ENCODE measurements around the gene NTPCR.

The NTPCR gene

DNA sequence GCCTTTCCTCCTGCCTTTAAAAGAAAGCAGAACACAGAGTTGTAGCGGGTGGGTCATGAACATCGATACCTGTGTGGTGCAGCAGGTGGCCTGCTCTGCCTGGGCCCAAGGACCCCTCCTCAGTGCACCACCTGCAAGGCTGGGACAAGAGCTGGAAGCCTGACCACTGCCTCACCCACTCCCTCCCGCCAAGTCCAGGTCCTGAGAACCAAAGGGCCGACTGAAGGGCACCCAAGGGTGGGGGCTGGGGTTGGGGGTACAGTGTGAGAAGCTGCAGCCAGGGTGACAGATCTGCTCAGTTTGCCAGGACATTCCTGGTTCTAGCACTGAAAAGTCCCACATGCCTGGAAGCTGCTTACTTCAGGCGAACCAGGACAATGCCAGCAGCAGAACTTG is 36.1 kb downstream of the NTPCR start:
- TF ChIP-seq, protein P1, sequence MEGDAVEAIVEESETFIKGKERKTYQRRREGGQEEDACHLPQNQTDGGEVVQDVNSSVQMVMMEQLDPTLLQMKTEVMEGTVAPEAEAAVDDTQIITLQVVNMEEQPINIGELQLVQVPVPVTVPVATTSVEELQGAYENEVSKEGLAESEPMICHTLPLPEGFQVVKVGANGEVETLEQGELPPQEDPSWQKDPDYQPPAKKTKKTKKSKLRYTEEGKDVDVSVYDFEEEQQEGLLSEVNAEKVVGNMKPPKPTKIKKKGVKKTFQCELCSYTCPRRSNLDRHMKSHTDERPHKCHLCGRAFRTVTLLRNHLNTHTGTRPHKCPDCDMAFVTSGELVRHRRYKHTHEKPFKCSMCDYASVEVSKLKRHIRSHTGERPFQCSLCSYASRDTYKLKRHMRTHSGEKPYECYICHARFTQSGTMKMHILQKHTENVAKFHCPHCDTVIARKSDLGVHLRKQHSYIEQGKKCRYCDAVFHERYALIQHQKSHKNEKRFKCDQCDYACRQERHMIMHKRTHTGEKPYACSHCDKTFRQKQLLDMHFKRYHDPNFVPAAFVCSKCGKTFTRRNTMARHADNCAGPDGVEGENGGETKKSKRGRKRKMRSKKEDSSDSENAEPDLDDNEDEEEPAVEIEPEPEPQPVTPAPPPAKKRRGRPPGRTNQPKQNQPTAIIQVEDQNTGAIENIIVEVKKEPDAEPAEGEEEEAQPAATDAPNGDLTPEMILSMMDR (IDR thresholded peaks at IDR 0.05; ENCODE audit: extremely low read depth, missing control alignments): no peak
- no peak for DNase-seq (ENCODE audit: low spot score)

DNA sequence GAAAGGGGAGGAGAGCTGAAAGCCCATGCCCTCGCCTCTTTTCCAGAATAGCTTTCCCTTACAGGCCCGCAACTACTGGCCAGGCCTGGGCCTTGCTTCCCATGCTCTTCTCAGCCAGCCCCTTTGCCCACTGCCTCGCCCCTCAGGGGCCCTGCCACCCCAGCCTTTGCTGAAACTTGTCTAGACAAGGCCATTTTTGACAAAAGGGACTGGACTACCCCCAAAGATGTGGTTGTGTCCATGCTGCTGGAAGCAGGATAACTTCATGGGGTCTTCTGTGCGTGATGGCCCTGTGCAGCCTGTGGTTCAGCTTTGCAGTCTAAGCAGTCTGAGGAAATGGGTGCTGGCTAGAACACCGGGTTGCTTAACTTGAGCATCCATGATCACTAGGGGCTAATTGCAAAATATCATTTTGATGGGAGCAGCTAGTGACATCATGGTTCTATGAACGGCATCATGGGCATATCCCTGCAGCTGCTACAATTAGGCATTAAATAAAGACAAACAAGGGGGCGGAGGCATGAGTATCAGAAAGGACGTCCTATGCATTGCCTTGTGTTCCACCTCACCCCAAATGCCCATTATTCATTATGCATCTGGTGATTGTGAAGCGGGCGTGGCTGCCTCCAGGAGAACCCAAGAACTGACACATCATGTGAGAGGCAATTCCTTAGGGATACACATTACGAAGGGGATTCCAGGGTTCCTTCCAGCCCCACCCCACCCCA is 36.8 kb downstream of the NTPCR start:
- no peak for DNase-seq (ENCODE audit: low spot score)
- TF ChIP-seq, protein P1 (IDR thresholded peaks at IDR 0.05; ENCODE audit: extremely low read depth, missing control alignments): no peak

DNA sequence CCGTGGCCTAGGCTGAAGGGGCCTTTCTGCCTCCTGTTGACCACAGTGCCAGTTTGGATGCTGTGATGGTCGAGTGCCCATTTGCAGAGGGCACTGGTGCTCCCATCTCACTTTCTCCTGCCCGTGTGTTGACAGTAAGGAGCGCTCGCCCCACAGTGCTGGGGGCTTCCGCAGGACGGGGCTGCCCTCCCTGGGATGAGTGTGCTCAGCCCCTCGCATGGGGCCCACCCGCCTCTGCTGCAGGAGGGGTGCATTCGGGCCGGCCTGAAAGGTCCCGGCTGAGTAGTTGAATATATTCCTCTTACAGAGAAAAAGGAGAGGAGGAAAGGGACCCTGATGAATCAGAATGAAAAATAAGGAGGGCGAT is 37.3 kb downstream of the NTPCR start:
- TF ChIP-seq, protein P1 (IDR thresholded peaks at IDR 0.05; ENCODE audit: extremely low read depth, missing control alignments): no peak
- DNase-seq (ENCODE audit: low spot score): no peak

DNA sequence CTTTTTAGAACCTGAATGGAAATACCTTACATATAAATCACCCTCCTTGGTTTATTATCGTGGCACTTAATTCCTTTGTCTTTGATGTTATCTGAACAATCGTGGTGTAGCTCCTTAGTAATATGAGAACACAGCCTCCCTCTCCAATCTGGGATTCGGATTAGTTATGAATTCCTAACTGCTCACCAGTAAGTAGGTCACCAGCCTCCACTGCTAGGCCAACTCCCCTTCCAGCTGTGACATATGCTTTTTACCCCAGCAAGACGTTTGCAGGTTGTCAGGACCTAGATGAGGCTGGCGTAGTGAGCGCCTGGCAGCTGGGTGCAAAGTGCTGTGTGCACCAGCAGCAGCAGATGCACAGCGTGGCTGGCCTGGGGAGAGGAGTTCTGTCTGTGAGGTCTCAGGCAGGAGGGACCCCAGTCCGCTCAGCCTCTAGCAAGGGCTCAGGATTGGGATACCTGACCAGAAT is 38.2 kb downstream of the NTPCR start:
- no peak for DNase-seq (ENCODE audit: low spot score)
- TF ChIP-seq, protein P1 (IDR thresholded peaks at IDR 0.05; ENCODE audit: extremely low read depth, missing control alignments): no peak

DNA sequence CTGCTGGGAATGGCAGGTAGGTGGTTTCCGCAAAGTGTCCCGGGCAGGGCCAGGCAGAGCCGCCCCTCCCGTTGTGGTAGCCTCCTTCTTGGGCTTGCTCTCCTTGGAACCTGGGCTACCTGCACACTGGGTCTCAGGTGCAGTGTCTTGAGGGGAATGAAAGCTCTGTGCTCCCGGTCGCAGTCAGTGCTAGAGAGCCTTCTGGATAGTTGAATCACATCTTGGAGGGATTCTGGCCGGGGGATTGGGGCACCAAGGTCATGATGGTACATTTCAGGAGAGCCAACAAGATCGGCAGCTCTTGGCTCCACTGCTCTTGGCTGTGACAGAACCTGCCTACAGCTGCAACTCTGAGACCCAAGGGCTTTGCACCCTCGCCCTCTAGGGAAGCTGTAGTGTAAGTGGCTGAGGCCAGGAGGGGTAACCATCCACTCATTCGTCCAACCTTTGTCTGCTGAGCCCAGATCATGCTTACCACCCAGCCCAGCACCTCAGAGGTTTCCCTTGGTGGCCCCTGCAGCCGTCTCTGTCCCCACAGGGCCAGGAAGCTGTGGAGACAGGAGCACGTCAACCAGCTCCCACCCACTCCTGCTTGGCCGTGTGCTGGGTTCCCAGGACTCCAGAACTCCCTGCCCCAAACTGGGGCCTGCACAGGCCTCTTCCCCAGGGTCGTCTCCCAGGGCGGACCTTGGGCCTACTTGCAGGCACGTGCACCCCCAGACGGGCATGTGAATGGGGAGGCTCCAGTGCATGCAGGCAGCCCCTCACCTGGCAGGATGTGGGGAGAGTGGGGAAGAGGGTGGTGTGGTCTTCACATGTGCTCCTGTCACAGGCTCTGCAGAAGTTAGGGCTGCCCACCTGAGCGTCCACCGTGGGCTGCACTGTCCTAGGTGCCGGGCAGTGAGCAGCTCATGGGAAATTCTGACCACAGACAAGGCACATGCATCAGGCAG is 40.0 kb downstream of the NTPCR start:
- no peak for DNase-seq (ENCODE audit: low spot score)
- TF ChIP-seq, protein P1 (IDR thresholded peaks at IDR 0.05; ENCODE audit: extremely low read depth, missing control alignments): no peak

DNA sequence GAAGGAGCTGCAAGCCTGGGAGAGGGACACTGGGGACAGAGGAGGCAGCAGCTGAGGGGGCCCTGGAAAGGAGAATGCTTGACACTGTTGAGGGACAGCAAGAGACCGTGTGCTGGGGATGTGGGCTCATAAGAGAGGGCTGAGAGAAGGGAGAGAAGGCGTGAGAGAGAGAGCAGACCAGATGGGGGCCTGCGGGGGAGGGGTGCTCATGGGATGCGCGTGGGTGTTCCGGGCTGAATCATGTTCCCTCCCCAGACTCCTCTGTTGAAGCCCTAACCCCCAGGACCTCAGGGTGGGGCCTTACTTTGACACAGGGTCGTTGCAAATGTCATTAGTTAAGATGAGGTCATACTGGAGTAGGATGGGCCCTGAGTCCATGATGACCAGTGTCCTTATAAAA is 40.8 kb downstream of the NTPCR start:
- TF ChIP-seq, protein P1 (IDR thresholded peaks at IDR 0.05; ENCODE audit: extremely low read depth, missing control alignments): no peak
- no peak for DNase-seq (ENCODE audit: low spot score)

DNA sequence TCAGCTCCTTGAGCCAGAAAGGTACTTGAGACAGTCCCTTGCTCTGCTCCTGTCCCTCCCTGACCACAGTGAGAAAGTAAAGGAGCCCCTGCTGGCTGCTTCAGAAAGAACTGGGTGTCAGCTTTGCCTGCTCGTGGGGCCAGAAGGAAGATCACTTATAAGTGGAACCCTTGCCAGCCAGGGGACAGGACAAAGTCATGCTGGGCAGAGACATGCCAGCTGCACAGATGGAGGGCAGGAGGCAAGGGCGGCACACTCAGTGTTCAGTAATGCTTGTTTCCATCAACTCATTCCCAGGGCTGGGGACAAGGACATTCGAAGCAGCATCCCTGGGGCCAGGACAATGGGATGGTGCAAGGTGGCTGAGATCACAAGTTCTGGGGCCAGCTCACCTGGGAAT is 41.8 kb downstream of the NTPCR start:
- TF ChIP-seq, protein P1 (IDR thresholded peaks at IDR 0.05; ENCODE audit: extremely low read depth, missing control alignments): no peak
- DNase-seq (ENCODE audit: low spot score): no peak
